Measurements from ENCODE around the gene TMEM270. TPM values are rescaled to one million over a fixed set of nuclear protein-coding genes. Genes with fewer than 3 reads are reported as not detected.
"Not testable (repeated sequence)": the region's sequence is repeated elsewhere in the genome, so short reads cannot be mapped to it uniquely, and the experiment has no call there.

TMEM270 gene
- total RNA-seq: 0.09 TPM
- polyA plus RNA-seq: 0.46 TPM
- long read RNA-seq, donor 1: 0 reads
- long read RNA-seq, donor 2: 0 reads
- long read RNA-seq, donor 3: 0 reads
- long read RNA-seq, donor 4: 0 reads
- long read RNA-seq, donor 5: 0 reads
- long read RNA-seq, donor 6: 0 reads
- long read RNA-seq, donor 7: 0 reads
- long read RNA-seq, donor 8: 0 reads
- long read RNA-seq, donor 9: 0 reads
- long read RNA-seq, donor 10: 0 reads

DNA sequence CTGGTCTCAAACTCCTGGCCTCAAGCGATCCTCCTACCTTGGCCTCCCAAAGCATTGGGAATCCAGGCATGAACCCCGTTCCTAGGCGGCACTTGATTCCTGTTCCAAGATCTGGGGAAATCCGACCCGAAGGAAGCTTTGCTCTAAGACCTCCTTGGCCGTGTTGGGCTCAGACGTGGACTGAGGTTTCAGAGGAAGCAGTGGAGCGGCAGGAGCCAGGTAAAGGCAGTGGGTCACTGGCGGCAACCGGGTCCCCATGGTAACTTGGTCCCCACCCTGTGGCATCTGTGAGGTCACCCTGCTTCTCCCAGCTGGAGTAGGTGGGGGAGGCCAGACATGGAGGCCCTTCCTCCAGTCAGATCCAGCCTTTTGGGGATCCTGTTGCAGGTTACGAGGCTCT lies at the start of gene TMEM270:
Gene TMEM270, plus strand, starts transcription at position 301 of the 400 bp plus-strand sequence. Its CDS starts 36 bp downstream, at position 337.
- WGBS: 91% methylated on average over 11 of the region's 11 CpGs
- no peak within 1 kb of the TSS for H3K4me3 ChIP-seq (ENCODE audit: low read length in 2 of 2)
- H3K4me1 ChIP-seq (ENCODE audit: control insufficient read depth in 2 of 2, insufficient read depth in 2 of 2, low read length in 2 of 2): peaks cover 0 to under 1% of the 10 kb centered on the region in 2 donors
- peaks cover 0 to 6% of the 10 kb centered on the region in 2 donors for H3K27me3 ChIP-seq (ENCODE audit: control insufficient read depth in 2 of 2, insufficient read depth in 1 of 2, low read length in 1 of 2)
- no peak for DNase-seq (ENCODE audit: low read depth in 6 of 9, low spot score in 9 of 9)
- no peak within 1 kb of the TSS for H3K27ac ChIP-seq (ENCODE audit: low read depth in 1 of 2, low read length in 1 of 2)
- no peaks in the 10 kb centered on the region for H3K36me3 ChIP-seq (ENCODE audit: control insufficient read depth in 2 of 2, insufficient read depth in 2 of 2, low read length in 1 of 2)
- H3K9me3 ChIP-seq (ENCODE audit: control insufficient read depth in 2 of 2, insufficient read depth in 1 of 2, low read length in 1 of 2): no peaks in the 10 kb centered on the region

- DNase-seq (ENCODE audit: low read depth in 6 of 9, low spot score in 9 of 9): peak in 4 of 9 donors; percentile 12 to 37 (median 23)
- WGBS: 15% methylated on average over 11 of the region's 11 CpGs
- no peak overlapping the region for H3K27ac ChIP-seq (ENCODE audit: low read depth in 1 of 2, low read length in 1 of 2)
Measured at GRCh38 chr7:73811760-73812168, 49.2 kb upstream of the TMEM270 start.

GRCh38 chr7:73812996-73813395 lies 48.0 kb upstream of the TMEM270 start:
- 96% methylated on average over 3 of the region's 3 CpGs for WGBS

More at GRCh38 chr7:73811760-73812168, 49.2 kb upstream of the TMEM270 start:
- Histone ChIP-seq H3K36me3 (ENCODE audit: control insufficient read depth in 2 of 2, insufficient read depth in 2 of 2, low read length in 1 of 2) (no peaks in the 10 kb centered on the region), H3K9me3 (ENCODE audit: control insufficient read depth in 2 of 2, insufficient read depth in 1 of 2, low read length in 1 of 2) (peaks cover 0 to 5% of the 10 kb centered on the region in 2 donors), H3K4me3 (ENCODE audit: low read length in 2 of 2) (no peak overlapping the region), H3K4me1 (ENCODE audit: control insufficient read depth in 2 of 2, insufficient read depth in 2 of 2, low read length in 2 of 2) (no peaks in the 10 kb centered on the region), H3K27me3 (ENCODE audit: control insufficient read depth in 2 of 2, insufficient read depth in 1 of 2, low read length in 1 of 2) (no peaks in the 10 kb centered on the region)

GRCh38 chr7:73815436-73815835 lies 45.5 kb upstream of the TMEM270 start:
- no peaks in the 10 kb centered on the region for H3K27me3 ChIP-seq (ENCODE audit: control insufficient read depth in 2 of 2, insufficient read depth in 1 of 2, low read length in 1 of 2)
- DNase-seq (ENCODE audit: low read depth in 6 of 9, low spot score in 9 of 9): no peak
- H3K4me3 ChIP-seq (ENCODE audit: low read length in 2 of 2): no peak overlapping the region
- H3K9me3 ChIP-seq (ENCODE audit: control insufficient read depth in 2 of 2, insufficient read depth in 1 of 2, low read length in 1 of 2): peaks cover 0 to 5% of the 10 kb centered on the region in 2 donors
- H3K27ac ChIP-seq (ENCODE audit: low read depth in 1 of 2, low read length in 1 of 2): no peak overlapping the region
- no peaks in the 10 kb centered on the region for H3K36me3 ChIP-seq (ENCODE audit: control insufficient read depth in 2 of 2, insufficient read depth in 2 of 2, low read length in 1 of 2)
- no peaks in the 10 kb centered on the region for H3K4me1 ChIP-seq (ENCODE audit: control insufficient read depth in 2 of 2, insufficient read depth in 2 of 2, low read length in 2 of 2)
- 83% methylated on average over 8 of the region's 8 CpGs for WGBS

More at GRCh38 chr7:73812996-73813395, 48.0 kb upstream of the TMEM270 start:
- Histone ChIP-seq H3K9me3 (ENCODE audit: control insufficient read depth in 2 of 2, insufficient read depth in 1 of 2, low read length in 1 of 2) (peaks cover 0 to 5% of the 10 kb centered on the region in 2 donors), H3K27me3 (ENCODE audit: control insufficient read depth in 2 of 2, insufficient read depth in 1 of 2, low read length in 1 of 2) (no peaks in the 10 kb centered on the region), H3K36me3 (ENCODE audit: control insufficient read depth in 2 of 2, insufficient read depth in 2 of 2, low read length in 1 of 2) (no peaks in the 10 kb centered on the region), H3K4me1 (ENCODE audit: control insufficient read depth in 2 of 2, insufficient read depth in 2 of 2, low read length in 2 of 2) (no peaks in the 10 kb centered on the region), H3K4me3 (ENCODE audit: low read length in 2 of 2) (no peak overlapping the region), H3K27ac (ENCODE audit: low read depth in 1 of 2, low read length in 1 of 2) (no peak overlapping the region)
- no peak for DNase-seq (ENCODE audit: low read depth in 6 of 9, low spot score in 9 of 9)

DNA sequence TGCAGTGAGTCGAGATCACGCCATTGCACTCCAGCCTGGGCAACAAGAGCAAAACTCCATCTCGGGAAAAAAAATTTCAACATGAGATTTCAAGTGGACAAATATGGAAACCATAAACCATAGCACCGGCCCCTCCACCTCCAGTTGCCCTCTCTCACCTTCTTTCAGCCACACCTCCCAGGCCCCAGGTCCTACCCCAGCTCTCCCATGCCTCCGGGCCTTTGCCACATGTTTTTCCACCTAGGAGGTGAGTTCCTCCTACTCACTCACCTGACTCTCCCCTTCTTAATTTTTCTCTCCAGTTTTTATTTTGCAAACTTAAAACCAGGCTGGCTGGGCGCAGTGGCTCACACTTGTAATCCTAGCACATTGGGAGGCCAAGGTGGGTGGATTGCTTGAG lies 43.8 kb upstream of the TMEM270 start:
- Histone ChIP-seq H3K36me3 (ENCODE audit: control insufficient read depth in 2 of 2, insufficient read depth in 2 of 2, low read length in 1 of 2) (no peaks in the 10 kb centered on the region), H3K27ac (ENCODE audit: low read depth in 1 of 2, low read length in 1 of 2) (no peak overlapping the region), H3K4me1 (ENCODE audit: control insufficient read depth in 2 of 2, insufficient read depth in 2 of 2, low read length in 2 of 2) (no peaks in the 10 kb centered on the region), H3K4me3 (ENCODE audit: low read length in 2 of 2) (no peak overlapping the region), H3K9me3 (ENCODE audit: control insufficient read depth in 2 of 2, insufficient read depth in 1 of 2, low read length in 1 of 2) (peaks cover 0 to 5% of the 10 kb centered on the region in 2 donors), H3K27me3 (ENCODE audit: control insufficient read depth in 2 of 2, insufficient read depth in 1 of 2, low read length in 1 of 2) (no peaks in the 10 kb centered on the region)
- 97% methylated on average over 6 of the region's 6 CpGs for WGBS
- no peak for DNase-seq (ENCODE audit: low read depth in 6 of 9, low spot score in 9 of 9)

- no peak for DNase-seq (ENCODE audit: low read depth in 6 of 9, low spot score in 9 of 9)
- no peaks in the 10 kb centered on the region for H3K9me3 ChIP-seq (ENCODE audit: control insufficient read depth in 2 of 2, insufficient read depth in 1 of 2, low read length in 1 of 2)
- no peaks in the 10 kb centered on the region for H3K4me1 ChIP-seq (ENCODE audit: control insufficient read depth in 2 of 2, insufficient read depth in 2 of 2, low read length in 2 of 2)
- no peak overlapping the region for H3K4me3 ChIP-seq (ENCODE audit: low read length in 2 of 2)
- H3K27me3 ChIP-seq (ENCODE audit: control insufficient read depth in 2 of 2, insufficient read depth in 1 of 2, low read length in 1 of 2): peaks cover 0 to 3% of the 10 kb centered on the region in 2 donors
- no peaks in the 10 kb centered on the region for H3K36me3 ChIP-seq (ENCODE audit: control insufficient read depth in 2 of 2, insufficient read depth in 2 of 2, low read length in 1 of 2)
- no peak overlapping the region for H3K27ac ChIP-seq (ENCODE audit: low read depth in 1 of 2, low read length in 1 of 2)
- WGBS: 95% methylated on average over 7 of the region's 7 CpGs
Measured at GRCh38 chr7:73820013-73820412, 40.9 kb upstream of the TMEM270 start.

- H3K4me3 ChIP-seq (ENCODE audit: low read length in 2 of 2); H3K9me3 ChIP-seq (ENCODE audit: control insufficient read depth in 2 of 2, insufficient read depth in 1 of 2, low read length in 1 of 2); H3K4me1 ChIP-seq (ENCODE audit: control insufficient read depth in 2 of 2, insufficient read depth in 2 of 2, low read length in 2 of 2); DNase-seq (ENCODE audit: low read depth in 6 of 9, low spot score in 9 of 9); H3K36me3 ChIP-seq (ENCODE audit: control insufficient read depth in 2 of 2, insufficient read depth in 2 of 2, low read length in 1 of 2); H3K27ac ChIP-seq (ENCODE audit: low read depth in 1 of 2, low read length in 1 of 2): not testable (repeated sequence)
- WGBS: 84% methylated on average over 14 of the region's 14 CpGs
- peaks cover 0 to 13% of the 10 kb centered on the region in 2 donors for H3K27me3 ChIP-seq (ENCODE audit: control insufficient read depth in 2 of 2, insufficient read depth in 1 of 2, low read length in 1 of 2)
Measured at GRCh38 chr7:73821597-73822285, 39.2 kb upstream of the TMEM270 start.

- Histone ChIP-seq H3K27ac (ENCODE audit: low read depth in 1 of 2, low read length in 1 of 2) (no peak overlapping the region), H3K4me3 (ENCODE audit: low read length in 2 of 2) (no peak overlapping the region), H3K4me1 (ENCODE audit: control insufficient read depth in 2 of 2, insufficient read depth in 2 of 2, low read length in 2 of 2) (peaks cover 2 to 8% of the 10 kb centered on the region in 2 donors), H3K36me3 (ENCODE audit: control insufficient read depth in 2 of 2, insufficient read depth in 2 of 2, low read length in 1 of 2) (no peaks in the 10 kb centered on the region), H3K27me3 (ENCODE audit: control insufficient read depth in 2 of 2, insufficient read depth in 1 of 2, low read length in 1 of 2) (peaks cover 0 to 21% of the 10 kb centered on the region in 2 donors), H3K9me3 (ENCODE audit: control insufficient read depth in 2 of 2, insufficient read depth in 1 of 2, low read length in 1 of 2) (no peaks in the 10 kb centered on the region)
- WGBS: 92% methylated on average over 15 of the region's 15 CpGs
- no peak for DNase-seq (ENCODE audit: low read depth in 6 of 9, low spot score in 9 of 9)
Measured at GRCh38 chr7:73822319-73823173, 38.4 kb upstream of the TMEM270 start.

DNA sequence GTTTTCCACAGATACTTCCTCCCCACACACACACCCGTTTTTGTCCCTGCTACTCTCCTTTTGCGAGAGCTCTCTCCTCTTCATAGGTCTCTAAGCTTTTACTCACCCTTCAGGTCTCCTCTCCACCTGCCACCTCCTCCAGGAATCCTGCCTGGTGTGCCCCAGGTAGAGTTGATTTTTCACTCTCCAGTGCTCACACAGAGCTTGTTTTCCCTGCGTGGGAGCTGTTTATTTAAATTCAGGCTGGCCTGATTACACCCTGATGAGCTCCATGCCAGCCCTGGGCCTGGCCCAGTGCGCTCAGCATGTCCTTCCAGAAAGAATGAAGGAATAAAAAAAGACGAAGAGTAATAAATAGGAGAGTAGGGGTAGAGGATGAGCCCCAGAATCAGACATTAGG lies 37.7 kb upstream of the TMEM270 start:
- Histone ChIP-seq H3K4me3 (ENCODE audit: low read length in 2 of 2) (no peak overlapping the region), H3K4me1 (ENCODE audit: control insufficient read depth in 2 of 2, insufficient read depth in 2 of 2, low read length in 2 of 2) (peaks cover 8 to 14% of the 10 kb centered on the region in 2 donors), H3K27ac (ENCODE audit: low read depth in 1 of 2, low read length in 1 of 2) (no peak overlapping the region), H3K9me3 (ENCODE audit: control insufficient read depth in 2 of 2, insufficient read depth in 1 of 2, low read length in 1 of 2) (no peaks in the 10 kb centered on the region), H3K36me3 (ENCODE audit: control insufficient read depth in 2 of 2, insufficient read depth in 2 of 2, low read length in 1 of 2) (no peaks in the 10 kb centered on the region), H3K27me3 (ENCODE audit: control insufficient read depth in 2 of 2, insufficient read depth in 1 of 2, low read length in 1 of 2) (peaks cover 0 to 26% of the 10 kb centered on the region in 2 donors)
- no peak for DNase-seq (ENCODE audit: low read depth in 6 of 9, low spot score in 9 of 9)
- WGBS: 97% methylated on average over 5 of the region's 5 CpGs

Data from thymus (tissue), 14 donors.